GM19438 (cell line): ENCODE data around the gene IRF2BPL.
"Not testable (repeated sequence)": the region's sequence is repeated elsewhere in the genome, so short reads cannot be mapped to it uniquely, and the experiment has no call there.

Experiments
- ATAC-seq: cut with Tn5 transposase; IDR thresholded peaks from one replicate; pipeline ENCODE4 v1.9.1; 2021; ENCODE audit warnings: low read depth; ENCODE audit not compliant: unreplicated experiment

Gene IRF2BPL

DNA sequence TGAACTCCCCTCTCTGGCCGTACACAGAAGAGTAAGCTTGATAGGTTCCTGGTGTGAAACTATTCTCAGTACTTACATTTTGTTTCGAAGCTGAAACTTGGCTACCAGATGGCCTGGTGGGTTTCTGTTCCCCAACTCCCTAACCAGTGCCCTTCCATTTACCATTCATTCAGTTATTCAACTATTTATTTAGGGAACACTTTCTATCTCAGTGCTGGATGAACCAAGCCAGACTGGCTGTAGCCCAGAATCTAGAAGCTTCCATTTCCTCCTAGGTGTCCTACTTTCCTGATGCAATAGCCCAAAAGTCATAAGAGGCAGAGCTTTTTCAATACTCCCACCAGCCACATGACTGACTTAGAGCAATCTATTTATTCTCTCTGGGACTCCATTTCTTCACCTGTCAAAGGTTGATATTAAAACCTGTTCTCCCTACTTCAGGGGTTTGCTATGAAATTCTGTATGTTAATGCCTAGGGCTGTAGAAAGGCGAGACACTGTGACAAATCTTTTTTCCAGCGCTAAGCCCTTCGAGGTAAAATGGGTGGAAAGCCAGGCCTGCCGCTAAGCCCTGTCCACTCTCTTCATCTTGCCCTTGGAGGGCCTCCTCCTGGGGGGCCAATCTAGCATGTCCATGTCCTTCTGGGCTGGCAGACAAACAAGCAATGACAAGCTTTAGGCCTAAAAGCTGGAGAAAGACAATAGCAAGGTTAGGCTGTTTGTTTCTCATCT is 8.1 kb upstream of the IRF2BPL start:
- ATAC-seq = peak; percentile 23

DNA sequence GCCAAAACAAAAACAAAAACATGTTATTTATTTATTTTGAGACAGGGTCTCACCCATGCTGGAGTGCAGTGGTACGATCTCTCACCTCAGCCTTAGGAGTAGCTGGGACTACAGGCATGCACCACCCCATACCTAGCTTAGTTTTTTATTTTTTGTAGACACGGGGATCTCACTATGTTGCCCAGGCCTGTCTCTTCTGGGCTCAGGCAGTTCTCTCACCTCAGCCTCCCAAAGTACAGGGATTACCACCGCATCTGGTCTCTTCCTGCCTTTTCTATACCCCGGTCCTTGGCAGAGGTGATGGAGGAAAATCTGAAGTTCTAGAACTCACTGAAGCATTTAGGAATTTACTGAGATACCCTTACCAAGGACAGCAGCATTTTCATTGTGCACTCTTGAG is 6.8 kb upstream of the IRF2BPL start:
- no peak for ATAC-seq

DNA sequence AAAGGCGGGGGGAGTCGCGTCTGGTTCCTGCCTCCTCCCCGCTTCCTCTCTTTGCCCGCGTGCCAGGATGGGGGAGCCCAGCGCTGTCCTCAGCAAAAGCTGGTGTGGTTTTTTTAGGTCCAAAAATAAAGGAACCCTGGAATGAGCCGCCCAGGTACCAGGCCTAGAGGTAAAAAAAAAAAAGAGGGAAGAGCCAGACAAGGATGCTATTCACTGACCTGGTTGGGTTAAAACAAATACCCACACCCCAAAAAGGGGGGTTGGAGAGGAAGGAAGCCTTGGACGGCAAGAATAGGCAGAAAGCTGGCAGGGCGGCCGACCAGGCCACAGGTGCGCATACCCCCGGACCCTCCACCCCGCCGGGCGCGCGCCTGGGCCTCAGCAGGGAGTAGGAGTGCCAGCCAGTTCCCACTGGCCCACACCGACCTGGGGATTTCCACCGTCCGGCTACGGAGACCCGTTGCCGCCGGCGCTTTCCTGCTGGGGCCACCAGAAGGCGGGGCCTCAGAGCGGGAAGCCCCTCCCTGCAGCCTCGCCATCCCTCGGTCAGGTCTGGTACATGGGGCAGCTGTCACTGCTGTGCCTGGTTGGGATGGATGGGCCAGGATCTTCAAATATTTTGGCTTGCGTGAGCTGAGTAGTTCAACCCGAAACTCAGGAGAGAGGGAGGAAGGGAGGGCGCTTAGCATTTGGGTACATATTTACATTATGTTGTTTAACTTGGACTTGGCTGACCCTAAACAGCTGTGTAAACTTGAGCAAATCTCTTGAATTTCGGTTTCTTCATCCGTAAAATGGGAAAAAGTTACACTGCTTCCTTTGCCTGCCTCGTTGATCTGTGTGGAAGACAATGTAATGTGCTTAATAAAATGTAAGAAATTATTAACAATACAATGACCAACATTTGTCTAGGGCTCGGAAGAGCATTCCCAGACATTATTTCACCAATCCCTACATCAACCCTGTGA is 5.4 kb upstream of the IRF2BPL start:
- ATAC-seq = peak; percentile 77

DNA sequence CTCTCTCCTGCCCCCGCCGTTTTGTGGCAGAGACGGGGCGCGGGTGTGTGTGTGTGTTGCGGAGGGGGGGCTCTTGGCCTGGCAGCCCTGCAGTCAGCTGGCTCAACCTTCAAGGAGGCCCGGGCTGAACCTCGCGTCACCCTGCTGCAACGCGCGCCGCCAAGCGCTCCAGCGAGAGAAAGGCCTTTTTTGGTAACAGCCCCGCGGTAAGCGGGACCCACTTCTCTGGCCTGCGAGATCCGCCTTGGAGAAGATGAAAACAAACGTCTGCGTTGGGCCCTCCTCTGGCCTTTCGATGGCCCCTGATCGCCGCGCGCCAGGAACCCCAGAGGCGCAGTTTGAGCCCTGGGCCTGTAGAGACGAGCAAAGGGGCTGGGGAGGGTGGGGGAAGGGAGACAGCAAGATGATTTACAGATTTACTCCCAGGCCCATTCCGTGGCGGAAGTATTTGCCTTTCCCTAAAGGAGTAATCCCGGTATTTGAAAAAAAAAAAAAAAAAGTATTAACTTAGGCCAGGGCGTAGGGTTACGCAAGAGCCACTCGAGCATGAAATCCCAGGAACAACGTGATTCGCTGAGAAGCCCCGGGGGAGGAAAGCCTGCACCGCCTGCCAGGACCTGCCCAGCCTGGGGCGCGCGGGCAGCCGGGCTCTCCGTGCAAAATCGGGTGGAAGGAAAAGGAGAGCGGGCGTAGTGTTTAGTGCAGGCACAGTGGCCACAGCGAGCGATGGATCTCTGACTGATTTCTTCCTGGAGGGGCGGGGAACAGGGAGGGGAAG is 4.5 kb upstream of the IRF2BPL start:
- no peak for ATAC-seq

DNA sequence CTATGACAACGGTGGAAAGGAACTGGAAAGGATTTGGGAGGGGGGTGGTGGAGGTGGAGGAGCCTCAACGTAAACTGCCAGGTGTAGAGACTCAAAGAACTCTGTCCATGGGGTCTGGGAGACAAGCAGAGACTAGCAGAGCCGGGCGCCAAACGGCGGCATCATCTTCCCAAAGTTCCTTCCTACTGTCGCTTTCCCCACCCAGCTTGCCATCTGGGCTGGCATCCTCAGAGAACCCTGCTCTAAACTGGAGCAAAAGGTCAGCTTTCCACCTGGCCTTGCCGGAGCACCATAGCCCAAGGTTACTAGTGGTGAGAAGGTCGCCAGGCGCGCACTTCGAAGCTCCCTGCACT is 4.0 kb upstream of the IRF2BPL start:
- ATAC-seq = no peak

DNA sequence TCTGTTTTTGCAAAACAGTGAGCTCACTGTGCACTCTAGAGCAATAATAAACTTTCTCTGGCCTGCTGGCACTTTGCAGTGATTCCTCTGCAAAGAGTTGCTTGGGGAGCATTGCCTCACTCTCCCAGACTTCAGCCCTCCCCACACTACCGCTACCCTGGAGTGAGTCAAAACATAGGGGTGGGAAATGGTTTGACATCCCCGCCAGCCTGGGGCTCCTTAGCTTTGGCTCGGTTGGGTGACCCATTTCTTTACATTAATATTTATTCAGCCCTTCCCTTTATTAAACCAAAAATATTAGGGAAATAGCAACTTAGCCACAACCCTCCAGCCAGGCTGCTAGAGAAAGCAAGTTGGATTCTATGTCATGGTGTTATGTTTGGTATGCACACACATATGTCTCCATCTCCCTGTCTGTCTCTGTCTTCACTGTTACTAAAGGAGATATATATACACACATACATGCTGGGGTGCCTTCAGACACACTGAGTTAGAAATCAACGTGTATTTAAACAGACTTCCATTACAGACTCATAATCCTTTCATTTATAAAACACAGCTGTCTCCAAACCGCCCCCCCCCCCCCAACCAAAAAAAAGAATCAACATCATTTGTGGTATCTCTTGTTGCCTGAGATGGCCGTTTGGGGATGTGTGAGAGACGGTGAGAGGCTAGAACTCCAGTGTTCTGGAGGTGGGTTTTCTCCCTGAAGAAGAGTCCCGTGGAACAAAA is 3.4 kb upstream of the IRF2BPL start:
- no peak for ATAC-seq

DNA sequence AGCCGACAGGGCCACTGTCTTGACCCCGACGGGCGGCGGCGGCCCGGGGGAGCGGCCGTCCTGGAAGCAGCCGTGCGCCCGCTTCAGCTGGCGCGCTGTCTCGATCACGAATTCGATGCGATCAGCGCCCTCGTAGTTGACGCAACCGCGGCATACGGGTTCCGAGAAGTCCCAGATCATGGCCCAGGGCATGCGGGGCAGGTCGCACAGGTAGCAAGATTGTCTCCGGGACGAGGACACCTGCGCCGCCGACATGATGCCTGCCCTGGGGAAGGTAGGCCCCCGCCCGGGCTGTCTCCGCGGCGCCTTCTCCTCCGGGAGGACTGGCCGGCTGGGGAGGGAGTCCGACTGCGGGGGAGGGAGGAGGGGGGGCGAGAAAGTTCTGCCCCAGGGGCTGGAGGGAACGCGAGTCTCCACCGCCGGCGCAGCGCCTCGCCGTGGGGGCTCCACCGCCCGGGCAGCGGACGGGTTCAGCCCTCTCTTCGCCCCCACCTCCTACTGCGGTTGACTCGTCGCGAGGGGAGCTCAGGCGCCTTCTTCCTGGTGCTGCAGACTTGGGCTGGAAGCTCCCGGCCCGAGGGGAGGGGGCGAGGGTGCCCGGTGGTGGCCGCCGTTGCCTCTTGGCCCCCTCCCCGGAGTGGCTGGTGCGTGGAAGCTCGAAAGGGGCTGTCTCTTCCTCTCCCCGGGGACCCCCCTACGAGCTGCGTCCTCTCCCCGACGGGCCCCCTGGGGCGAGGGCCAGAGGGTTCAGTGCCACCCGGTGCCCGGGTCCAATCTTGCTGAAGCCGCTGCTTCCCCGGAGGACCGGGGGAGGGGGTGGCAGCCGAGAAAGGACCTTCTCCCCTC is 747 bp downstream of the IRF2BPL start:
- peak; percentile 40 for ATAC-seq

DNA sequence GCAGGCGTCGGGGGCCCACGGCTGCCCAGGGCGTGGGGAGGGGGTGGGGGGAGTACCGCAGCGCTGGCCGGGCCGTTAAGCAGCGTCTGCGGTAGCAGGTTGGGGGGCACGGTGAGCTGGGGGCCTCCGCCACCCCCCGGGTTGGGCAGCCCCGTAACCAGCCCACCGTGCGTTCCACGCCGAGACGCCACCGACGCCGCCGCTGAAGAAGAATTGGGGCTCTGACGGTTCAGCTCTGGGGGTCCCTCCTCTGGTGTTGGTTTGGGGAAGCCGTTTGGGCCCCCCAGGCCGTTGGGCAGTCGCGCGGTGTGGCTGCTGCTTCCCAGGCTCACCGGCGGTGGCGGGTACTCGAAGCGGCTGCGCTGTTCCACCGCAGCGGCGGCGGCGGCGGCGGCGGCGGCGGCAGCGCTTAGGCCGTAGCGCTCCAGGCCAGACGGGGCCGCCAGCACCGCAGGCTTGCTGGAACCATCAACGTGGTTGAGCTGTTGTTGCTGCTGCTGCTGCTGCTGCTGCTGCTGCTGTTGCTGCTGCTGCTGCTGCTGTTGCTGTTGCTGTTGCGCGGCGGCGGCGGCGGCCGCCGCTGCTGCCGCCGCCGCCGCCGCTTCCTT is 1.5 kb downstream of the IRF2BPL start:
- ATAC-seq = no peak

DNA sequence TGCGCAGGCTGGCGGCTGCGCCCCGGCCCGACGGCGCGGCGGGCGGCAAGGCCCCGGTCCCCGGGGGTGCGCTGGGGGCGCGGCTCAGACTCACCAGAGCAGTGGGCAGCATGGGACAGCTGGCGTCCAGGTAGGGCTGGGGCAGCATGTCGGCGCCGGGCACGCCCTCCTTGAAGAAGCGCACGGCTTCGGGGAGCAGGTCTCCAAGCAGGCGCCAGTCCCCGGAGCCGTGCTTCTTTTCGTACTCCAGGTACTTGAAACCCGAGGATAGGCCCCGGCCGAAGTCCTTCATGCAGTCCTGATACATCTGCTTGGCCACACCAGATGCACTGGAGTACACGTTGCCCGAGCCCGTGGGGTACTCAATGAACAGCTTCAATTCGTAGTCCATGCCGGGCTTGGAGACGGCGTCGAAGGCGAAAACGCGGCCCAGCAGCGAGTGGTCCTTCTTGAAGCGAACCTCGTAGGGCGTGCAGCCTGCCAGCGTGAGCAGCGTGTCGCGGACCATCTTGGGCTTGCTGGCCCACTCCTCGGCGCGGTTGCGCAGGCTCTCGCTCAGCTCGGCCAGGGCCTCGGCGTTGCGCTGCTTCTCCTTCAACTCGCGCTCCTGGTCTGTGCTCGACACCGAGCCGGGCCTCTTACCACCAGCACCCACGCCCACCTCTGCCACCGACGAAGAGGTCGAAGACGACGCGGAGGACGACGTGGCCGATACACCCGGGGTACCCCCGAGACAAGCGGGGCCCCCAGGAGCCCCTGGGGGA is 2.2 kb downstream of the IRF2BPL start:
- no peak for ATAC-seq

DNA sequence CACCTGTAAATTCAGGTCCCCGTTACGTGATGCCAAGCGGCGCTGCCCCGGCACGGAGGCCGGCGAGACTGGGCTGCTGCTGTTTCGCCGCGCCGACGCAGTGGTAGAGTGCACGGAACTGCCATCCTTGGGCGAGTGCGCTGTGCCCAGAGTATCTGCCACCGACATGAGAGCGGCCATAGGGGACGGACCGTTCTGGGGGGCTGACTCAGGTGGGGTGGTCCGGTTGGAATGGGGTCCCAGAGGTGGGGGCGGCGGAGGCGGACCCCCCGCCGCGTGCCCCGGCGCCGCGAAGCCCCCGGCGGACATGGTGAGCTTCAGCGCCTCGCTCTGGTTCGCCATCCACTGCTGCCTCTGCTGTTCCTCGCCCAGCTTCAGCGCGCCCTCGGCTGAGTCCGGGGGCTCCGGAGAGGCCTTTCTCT is 2.8 kb downstream of the IRF2BPL start:
- no peak for ATAC-seq

DNA sequence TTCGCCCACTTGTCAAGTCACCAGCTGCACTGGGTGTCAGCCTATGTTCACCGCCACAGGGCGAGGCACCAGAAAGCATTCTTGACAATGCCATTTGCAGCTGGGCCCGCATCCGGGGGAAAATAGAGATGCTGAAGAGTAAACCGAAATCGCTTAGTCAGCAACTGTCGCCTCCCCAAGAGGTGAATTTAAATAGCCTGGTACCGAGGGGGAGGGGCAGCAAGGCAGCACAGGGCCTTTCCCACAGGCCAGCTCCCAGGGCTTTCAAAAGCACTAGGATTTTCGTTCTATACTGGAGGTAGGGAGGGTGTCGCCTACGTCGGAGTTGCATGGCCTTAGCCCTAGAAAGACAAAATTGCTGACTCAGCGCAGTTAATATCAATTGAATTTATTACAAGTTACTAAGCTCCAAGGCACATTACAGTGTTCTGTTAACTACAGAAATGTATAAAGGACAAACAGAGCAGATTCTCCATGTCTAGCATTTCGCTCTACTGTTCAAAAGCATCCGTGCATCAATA is 4.3 kb downstream of the IRF2BPL start:
- no peak for ATAC-seq

DNA sequence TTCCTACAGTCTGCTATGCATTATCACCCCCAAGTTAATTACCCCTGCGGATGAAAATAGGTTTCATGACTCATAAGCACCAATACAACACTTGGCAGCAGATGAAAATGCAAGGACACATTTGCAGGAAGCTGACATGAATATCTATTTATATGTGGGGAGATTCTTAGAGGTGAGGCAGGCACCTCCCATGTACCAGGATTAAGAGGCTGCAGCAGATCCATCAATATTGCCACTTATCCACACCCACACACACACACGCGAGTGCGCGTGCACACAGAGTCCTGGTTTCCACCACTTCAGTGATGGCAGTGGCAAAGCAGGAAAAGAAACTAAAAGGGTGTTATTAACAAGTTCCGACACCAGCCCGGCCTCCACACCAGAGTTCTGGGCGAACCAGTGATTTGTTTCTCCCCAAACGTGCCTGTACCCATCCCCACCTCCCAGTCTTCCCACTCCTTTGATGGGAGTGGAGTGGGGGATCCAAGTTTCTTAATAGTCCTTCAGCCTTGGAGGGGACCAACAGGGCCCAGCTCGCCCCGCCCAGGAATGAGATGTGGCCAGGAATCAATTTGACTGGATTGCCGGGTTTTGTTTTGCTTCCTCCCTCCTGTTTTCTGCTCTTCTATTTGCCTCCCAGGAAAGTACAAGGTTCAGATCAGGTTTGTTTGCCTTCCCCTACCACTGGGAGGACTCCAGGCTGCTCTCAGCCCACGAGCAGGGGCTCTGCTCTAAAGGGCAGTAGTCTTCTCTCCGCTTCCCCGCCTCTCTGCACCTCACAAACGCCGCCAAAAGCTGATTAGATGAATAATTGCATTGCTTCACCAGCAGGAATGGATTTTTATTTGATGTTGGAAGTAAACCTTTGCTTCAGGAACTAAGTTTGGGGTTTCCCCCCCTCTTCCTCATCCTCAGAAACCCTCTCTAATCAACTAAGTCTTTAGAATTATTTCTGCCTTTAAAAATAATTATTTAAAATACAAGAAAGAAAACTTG is 5.2 kb downstream of the IRF2BPL start:
- ATAC-seq = no peak

DNA sequence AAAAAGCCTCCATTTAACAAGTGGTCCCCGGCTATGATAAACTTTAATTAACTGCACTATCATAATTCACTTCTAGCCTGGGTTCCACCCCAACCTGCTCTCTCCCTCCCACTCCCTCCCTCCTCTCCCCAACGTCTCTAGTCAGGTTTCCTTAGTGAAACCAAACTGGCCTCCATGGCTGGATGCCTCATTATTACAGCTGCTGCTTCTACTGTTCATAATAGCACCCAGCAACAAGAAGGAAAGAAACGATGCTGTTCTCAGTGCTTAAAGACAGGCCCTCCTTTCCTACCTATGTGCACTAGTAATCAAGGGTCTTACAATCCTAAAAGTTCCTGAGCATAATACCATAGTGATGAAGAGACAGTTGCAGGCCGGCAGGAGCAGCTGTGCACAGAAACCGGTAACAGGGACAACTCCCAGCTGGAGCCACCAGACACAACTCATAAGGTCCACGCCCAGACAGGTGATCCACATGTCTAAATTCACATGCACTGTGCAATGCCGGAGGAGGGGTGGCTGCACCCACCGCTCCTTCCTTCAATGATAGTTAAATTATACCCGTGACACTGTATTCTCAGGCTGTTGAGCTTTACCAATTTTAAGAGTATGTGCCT is 6.2 kb downstream of the IRF2BPL start:
- ATAC-seq = no peak

DNA sequence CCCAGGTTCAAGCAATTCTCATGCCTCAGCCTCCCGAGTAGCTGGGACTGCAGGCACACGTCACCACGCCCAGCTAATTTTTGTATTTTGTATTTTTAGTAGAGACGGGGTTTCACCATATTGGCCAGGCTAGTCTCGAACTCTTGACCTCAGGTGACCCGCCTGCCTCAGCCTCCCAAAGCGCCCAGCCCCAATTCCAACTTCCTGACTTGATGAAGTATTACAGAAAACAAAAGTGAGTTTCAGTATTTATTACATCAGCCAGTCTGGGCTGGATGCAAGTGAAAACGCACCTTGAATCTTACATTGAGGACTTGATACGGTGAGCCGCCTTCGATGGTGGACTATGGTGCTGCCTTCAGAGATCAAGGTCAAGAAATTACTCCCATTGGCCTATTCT is 7.1 kb downstream of the IRF2BPL start:
- ATAC-seq = not testable (repeated sequence)

DNA sequence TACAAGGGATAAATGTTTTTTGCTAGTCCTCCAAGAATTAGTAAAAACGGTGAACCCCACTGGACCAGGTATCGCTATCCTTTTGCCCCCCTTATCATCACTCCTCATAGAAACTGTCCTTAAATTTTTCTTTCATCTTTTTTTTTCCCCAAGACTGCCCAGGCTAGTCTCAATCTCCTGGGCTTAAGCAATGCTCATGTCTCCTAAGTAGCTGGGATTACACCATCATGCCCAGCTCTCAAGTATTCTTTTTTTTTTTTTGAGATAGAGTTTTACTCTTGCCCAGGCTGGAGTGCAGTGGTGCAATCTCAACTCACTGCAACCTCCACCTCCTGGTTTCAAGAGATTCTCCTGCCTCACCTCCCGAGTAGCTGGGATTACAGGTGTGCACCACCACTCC is 9.7 kb downstream of the IRF2BPL start:
- ATAC-seq = no peak

DNA sequence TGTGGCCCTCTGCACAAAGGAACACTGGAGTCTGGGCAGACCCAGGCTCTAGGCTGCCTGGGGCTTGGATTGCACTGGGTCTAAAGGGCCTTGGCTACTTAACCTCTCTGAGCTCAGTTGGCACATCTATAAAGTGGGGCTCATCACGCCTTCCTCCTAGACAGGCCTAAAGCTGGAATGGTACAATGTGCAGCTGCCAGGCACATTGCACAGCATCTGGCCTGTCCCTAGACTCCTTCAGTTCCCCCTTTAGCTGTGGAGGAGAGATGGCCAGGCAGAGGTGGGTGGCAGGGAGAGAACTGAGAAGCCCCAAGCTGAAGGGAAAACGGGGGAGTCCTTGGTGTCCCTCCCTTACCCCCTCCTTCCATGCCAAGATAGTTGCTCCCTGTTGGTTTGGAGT is 10.8 kb downstream of the IRF2BPL start:
- ATAC-seq = no peak

DNA sequence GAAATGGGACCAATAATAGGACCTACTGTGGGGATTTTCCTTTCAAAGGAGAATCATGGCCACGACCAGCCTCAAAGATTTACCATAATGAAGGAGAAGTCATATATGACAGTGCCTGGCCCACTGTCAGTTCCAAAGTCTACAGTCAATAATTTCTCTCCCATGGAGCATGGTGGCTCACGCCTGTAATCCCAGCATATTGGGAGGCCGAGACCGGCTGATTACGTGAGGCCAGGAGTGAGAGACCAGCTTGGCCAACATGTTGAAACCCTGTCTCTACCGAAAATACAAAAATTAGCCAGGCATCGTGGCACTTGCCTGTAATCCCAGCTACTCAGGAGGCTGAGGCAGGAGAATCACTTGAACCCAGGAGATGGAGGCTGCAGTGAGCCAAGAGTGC is 13.8 kb downstream of the IRF2BPL start:
- ATAC-seq = no peak
